SK-N-SH (cell line): ENCODE results near the gene ZSWIM5. TPM values are rescaled to one million over a fixed set of nuclear protein-coding genes. Genes with fewer than 3 reads are reported as not detected.

Experiments used
- CTCF ChIA-PET: fragments of 300-600, 350-600 bp; formaldehyde crosslinking; extraction: SDS; loops from one replicate; lab custom pipeline; 2021; lab: Yijun Ruan, JAX
- POLR2A ChIA-PET: fragments of 350-600 bp; sonication (Branson Sonifier 250); formaldehyde crosslinking; extraction: SDS; loops from one replicate; lab custom pipeline; 2020; ENCODE audit warnings: antibody characterized with exemption, inconsistent platforms; lab: Yijun Ruan, JAX
- DNase-seq: peaks from one replicate; pipeline ENCODE4 v3.0.0; 2012
- H2AFZ ChIP-seq: fragments of 200-600 bp; sonication (generic); 2 replicates; pipeline ENCODE4 v1.8.1; 2016; ENCODE audit warnings: antibody characterized with exemption, mild to moderate bottlenecking, low read depth
- H3F3A ChIP-seq: fragments of 200-600 bp; sonication (generic); replicated peaks from 2 replicates; pipeline ENCODE3; 2016; ENCODE audit warnings: antibody characterized with exemption, mild to moderate bottlenecking; ENCODE audit not compliant: insufficient read depth
- H3K27ac ChIP-seq, 2 experiments: fragments of 200-500 bp in 1 of 2; fragments of 200-600 bp in 1 of 2; sonication (Bioruptor generic) in 1 of 2; sonication (generic), shearing (Covaris generic) in 1 of 2; 2 replicates each; pipeline versions ENCODE4 v1.5.1 to v1.6.1; 2014 to 2016; ENCODE audit warnings: low read depth in 2 of 2, inconsistent platforms in 1 of 2, low read length in 1 of 2, mild to moderate bottlenecking in 1 of 2, mixed read lengths in 1 of 2
- H3K27me3 ChIP-seq: fragments of 200-600 bp; sonication (generic), shearing (Covaris generic); 2 replicates; pipeline ENCODE4 v1.6.1; 2016; ENCODE audit warnings: mixed run types; ENCODE audit not compliant: insufficient read depth
- H3K36me3 ChIP-seq, 2 experiments: fragments of 200-500 bp in 1 of 2; fragments of 200-600 bp in 1 of 2; sonication (Bioruptor generic) in 1 of 2; sonication (generic) in 1 of 2; replicated peaks in 1 of 2; 2 replicates each; pipeline versions ENCODE3 to v1.5.1; 2014 to 2016; ENCODE audit warnings: low read length in 1 of 2, mild to moderate bottlenecking in 1 of 2; ENCODE audit not compliant: insufficient read depth in 2 of 2, control insufficient read depth in 1 of 2
- H3K4me1 ChIP-seq, 2 experiments: fragments of 200-500 bp in 1 of 2; fragments of 200-600 bp in 1 of 2; sonication (Bioruptor generic) in 1 of 2; sonication (generic), shearing (Covaris generic) in 1 of 2; 2 replicates each; pipeline versions ENCODE4 v1.5.1 to v1.6.1; 2014 to 2016; ENCODE audit warnings: low read depth in 1 of 2, low read length in 1 of 2, mixed run types in 1 of 2; ENCODE audit not compliant: insufficient read depth in 2 of 2, control insufficient read depth in 1 of 2
- H3K4me2 ChIP-seq: fragments of 200-600 bp; sonication (generic), shearing (Covaris generic); 2 replicates; pipeline ENCODE4 v1.6.1; 2017; ENCODE audit warnings: mixed run types
- H3K4me3 ChIP-seq, 2 experiments: fragments of 200-500 bp in 1 of 2; fragments of 200-600 bp in 1 of 2; sonication (Bioruptor generic) in 1 of 2; sonication (generic), shearing (Covaris generic) in 1 of 2; 2 replicates each; pipeline versions ENCODE4 v1.5.1 to v1.8.1; 2014 to 2016; ENCODE audit warnings: low read depth in 2 of 2, inconsistent platforms in 1 of 2, low read length in 1 of 2, mild to moderate bottlenecking in 1 of 2, mixed read lengths in 1 of 2, moderate library complexity in 1 of 2
- H3K79me2 ChIP-seq: fragments of 200-600 bp; sonication (generic); 2 replicates; pipeline ENCODE4 v1.8.1; 2017; ENCODE audit warnings: mild to moderate bottlenecking; ENCODE audit not compliant: insufficient read depth
- H3K9ac ChIP-seq: fragments of 200-600 bp; sonication (generic); 2 replicates; pipeline ENCODE4 v1.6.1; 2017; ENCODE audit warnings: mixed run types
- H3K9me2 ChIP-seq: fragments of 200-600 bp; sonication (generic); 2 replicates; pipeline ENCODE4 v1.6.1; 2017; ENCODE audit warnings: mixed run types
- H3K9me3 ChIP-seq: fragments of 200-600 bp; sonication (generic); 2 replicates; pipeline ENCODE4 v1.6.1; 2017; ENCODE audit warnings: mixed run types, mild to moderate bottlenecking, moderate library complexity
- H4K20me1 ChIP-seq: fragments of 200-600 bp; sonication (generic); 2 replicates; pipeline ENCODE4 v1.6.1; 2017; ENCODE audit warnings: mild to moderate bottlenecking, mixed run types; ENCODE audit not compliant: insufficient read depth
- CHD2 ChIP-seq: fragments of 150-350 bp; IDR thresholded peaks from 2 replicates; pipeline ENCODE4 v1.6.1; 2018; ENCODE audit warnings: low read length; ENCODE audit not compliant: partially characterized antibody
- ELF1 ChIP-seq: IDR thresholded peaks from 2 replicates; pipeline ENCODE4 v1.4.0; 2012
- FOXJ3 ChIP-seq: sonication (generic); formaldehyde crosslinking; IDR thresholded peaks from 2 replicates; pipeline ENCODE4 v1.5.1; 2020; ENCODE audit warnings: mild to moderate bottlenecking, missing genetic modification reagents
- FOXM1 ChIP-seq: IDR thresholded peaks from 2 replicates; pipeline ENCODE4 v1.4.0; 2012; ENCODE audit warnings: low read depth, mild to moderate bottlenecking
- IRF3 ChIP-seq: fragments of 150-350 bp; IDR thresholded peaks from 2 replicates; pipeline ENCODE4 v1.6.1; 2016; ENCODE audit warnings: mild to moderate bottlenecking, low read depth, low read length
- MXI1 ChIP-seq: IDR thresholded peaks from 2 replicates; pipeline ENCODE4 v1.6.1; 2012; ENCODE audit warnings: mild to moderate bottlenecking, low read depth, low read length, improper control_type of control experiment
- NRF1 ChIP-seq: IDR thresholded peaks from 2 replicates; pipeline ENCODE4 v1.6.1; 2012; ENCODE audit warnings: low read depth, mild to moderate bottlenecking, low read length
- PBX3 ChIP-seq: IDR thresholded peaks from 2 replicates; pipeline ENCODE4; 2012
- RCOR1 ChIP-seq: fragments of 150-350 bp; IDR thresholded peaks from 2 replicates; pipeline ENCODE4 v1.6.1; 2017; ENCODE audit warnings: antibody characterized with exemption, low read length
- SMC3 ChIP-seq: IDR thresholded peaks from 2 replicates; pipeline ENCODE4 v1.6.1; 2012; ENCODE audit warnings: low read depth, low read length, improper control_type of control experiment
- TCF12 ChIP-seq: IDR thresholded peaks from 2 replicates; pipeline ENCODE4 v1.4.0; 2012
- TEAD4 ChIP-seq: IDR thresholded peaks from 2 replicates; pipeline ENCODE4 v1.4.0; 2012; ENCODE audit warnings: mild to moderate bottlenecking, borderline replicate concordance; ENCODE audit not compliant: insufficient read depth
- WGBS: methylation state at CpG from one replicate; pipeline ENCODE4 v1.1.6; 2017; ENCODE audit warnings: low lambda C conversion rate; 5-methylcytosine and 5-hydroxymethylcytosine counted together
- polyA plus RNA-seq, 3 experiments: library from polyadenylated mRNA; depleted of rRNA; stranded (reverse); fragments of >200 nt; gene quantifications; 2 replicates each; pipeline ENCODE4 v1.2.3, GENCODE V29; 2012

The ZSWIM5 gene
- polyA plus RNA-seq, 1 of the 3 experiments (the other 2 are of a cell fraction): 0.07 TPM

- 20% methylated on average over 3 of the region's 3 CpGs for WGBS
- Histone ChIP-seq H3K4me2 (no peak overlapping the region), H4K20me1 (no peaks in the 10 kb centered on the region), H3K79me2 (no peaks in the 10 kb centered on the region), H3K9ac (no peak overlapping the region), H3K27ac (no peak overlapping the region), H2AFZ (no peak overlapping the region), H3K4me3 (no peak overlapping the region), H3K27me3 (no peaks in the 10 kb centered on the region; the same call in none of the 2 replicates), H3F3A (no peaks in the 10 kb centered on the region), H3K9me3 (no peaks in the 10 kb centered on the region), H3K9me2 (no peaks in the 10 kb centered on the region), H3K36me3 (no peaks in the 10 kb centered on the region), H3K4me1 (no peaks in the 10 kb centered on the region)
- CTCF ChIA-PET: no interaction called here
- POLR2A ChIA-PET: no interaction called here
- DNase-seq: no peak
- TF ChIP-seq RCOR1 (no peak), TCF12 (no peak), MXI1 (no peak), CHD2 (no peak), SMC3 (no peak), NRF1 (no peak)
Measured at GRCh38 chr1:45215485-45216199, 9.2 kb upstream of the ZSWIM5 start.

DNA sequence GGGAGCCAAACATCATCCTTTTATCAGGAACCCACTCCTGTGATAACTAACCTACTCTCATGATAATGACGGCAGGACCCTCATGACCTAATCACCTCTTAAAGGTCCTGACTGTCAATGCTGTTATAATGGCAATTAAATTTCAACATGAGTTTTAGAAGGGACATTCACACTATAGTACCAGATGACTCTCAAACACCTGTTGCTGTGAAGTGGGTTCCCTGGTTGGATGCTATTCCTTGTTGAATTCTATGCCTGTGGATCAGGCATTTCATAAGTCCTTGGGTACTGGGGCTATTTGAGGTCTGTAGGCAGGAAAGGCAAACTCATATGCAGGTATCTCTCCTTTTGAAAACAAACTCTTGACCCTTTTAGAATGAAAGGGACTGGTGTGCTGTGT lies 7.5 kb upstream of the ZSWIM5 start:
- CTCF ChIA-PET: no interaction called here

GRCh38 chr1:45211076-45211475 lies 4.7 kb upstream of the ZSWIM5 start:
- H3K9me2 ChIP-seq: no peaks in the 10 kb centered on the region
- H3F3A ChIP-seq: no peaks in the 10 kb centered on the region
- no peaks in the 10 kb centered on the region for H4K20me1 ChIP-seq
- no peak overlapping the region for H3K4me3 ChIP-seq
- H2AFZ ChIP-seq: no peak overlapping the region
- H3K79me2 ChIP-seq: no peaks in the 10 kb centered on the region
- WGBS: 10% methylated on average over 3 of the region's 3 CpGs
- H3K27me3 ChIP-seq: peaks cover 28% of the 10 kb centered on the region; the same call in 1 of the 2 replicates
- ChIA-PET POLR2A (no interaction called here), CTCF (interaction anchor here (0.9 to 1.3 kb wide), 3 partner anchors 12 to 196 kb away, joined by 3 to 4 read pairs (median 4); no protein-coding TSS in a partner anchor)
- no peak overlapping the region for H3K9ac ChIP-seq
- peaks cover 0 to 3% of the 10 kb centered on the region in 2 experiments; a peak in 1 of 4 replicates for H3K4me1 ChIP-seq
- TF ChIP-seq NRF1 (no peak), IRF3 (no peak), ELF1 (no peak), PBX3 (no peak), FOXM1 (no peak), TEAD4 (no peak)
- no peaks in the 10 kb centered on the region for H3K36me3 ChIP-seq
- no peak for DNase-seq
- no peak overlapping the region for H3K27ac ChIP-seq
- no peaks in the 10 kb centered on the region for H3K9me3 ChIP-seq
- H3K4me2 ChIP-seq: no peak overlapping the region

More for the DNA sequence above, 7.5 kb upstream of the ZSWIM5 start:
- Histone ChIP-seq H4K20me1 (no peaks in the 10 kb centered on the region), H3K36me3 (no peaks in the 10 kb centered on the region), H3K4me3 (no peak overlapping the region), H3K79me2 (no peaks in the 10 kb centered on the region), H3K9me3 (no peaks in the 10 kb centered on the region), H3K27ac (no peak overlapping the region), H2AFZ (no peak overlapping the region), H3K4me2 (no peak overlapping the region), H3K4me1 (no peaks in the 10 kb centered on the region), H3K27me3 (peaks cover 9% of the 10 kb centered on the region; the same call in 1 of the 2 replicates), H3K9ac (no peak overlapping the region), H3F3A (no peaks in the 10 kb centered on the region), H3K9me2 (no peaks in the 10 kb centered on the region)
- no peak for DNase-seq
- WGBS: 46% methylated on average over 1 of the region's 1 CpG
- TF ChIP-seq FOXJ3 (CRISPR knock-in tag) (no peak), ELF1 (no peak)
- POLR2A ChIA-PET: no interaction called here
